CD4-positive, alpha-beta T cell treated with Interleukin-21 for 1 hour (primary cell): ENCODE measurements around the gene NDUFS5.
"Not testable (repeated sequence)": the region's sequence is repeated elsewhere in the genome, so short reads cannot be mapped to it uniquely, and the experiment has no call there.

ENCODE experiments used
- DNase-seq: peaks from one replicate; pipeline ENCODE4 v3.0.0-alpha.2; 2020

Gene NDUFS5

DNA sequence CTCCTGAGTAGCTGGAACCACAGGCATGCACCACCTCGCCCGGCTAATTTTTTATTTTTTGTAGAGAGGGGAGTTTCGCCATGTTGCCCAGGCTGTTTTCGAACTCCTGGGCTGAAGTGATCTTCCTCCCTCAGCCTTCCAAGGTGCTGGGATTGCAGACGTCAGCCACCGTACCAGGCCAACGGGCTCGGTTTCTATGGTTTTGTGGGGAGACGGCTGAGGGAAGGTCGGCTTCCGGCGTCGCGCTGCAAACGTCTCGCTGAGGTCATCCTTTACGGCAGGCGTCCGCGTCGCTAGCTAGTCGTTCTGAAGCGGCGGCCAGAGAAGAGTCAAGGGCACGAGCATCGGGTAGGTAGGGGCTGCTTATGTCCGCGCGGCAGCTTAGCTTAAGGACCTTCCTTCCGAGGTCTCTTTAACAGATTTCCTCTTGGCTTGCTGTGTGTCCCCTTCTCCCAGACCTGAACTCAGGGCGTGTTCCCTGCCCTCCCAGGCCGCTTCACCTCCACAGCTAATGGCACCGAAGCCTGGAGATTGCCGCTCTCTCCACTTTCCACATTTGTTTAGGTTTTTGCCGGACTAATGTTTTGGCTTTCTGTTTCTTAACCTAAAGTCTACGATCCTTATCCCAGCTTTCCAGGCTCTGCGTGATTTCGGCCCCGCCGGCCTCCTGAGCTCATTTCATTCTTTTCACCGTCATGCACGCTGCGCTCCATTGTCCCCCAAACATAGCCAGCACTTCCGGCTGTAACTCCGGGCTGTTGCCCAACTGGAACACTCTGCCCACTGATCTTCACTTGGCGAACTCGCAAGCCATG is at the start of gene NDUFS5:
TSS of gene NDUFS5 (plus strand) at position 300 of the 815 bp plus-strand sequence. CDS start 2,375 bp downstream, outside the sequence.
- peak; percentile 86 for DNase-seq

- DNase-seq: peak; percentile 81
Measured at GRCh38 chr1:38977399-38978244, 48.5 kb upstream of the NDUFS5 start.

GRCh38 chr1:38978245-38978542 is 48.0 kb upstream of the NDUFS5 start:
- not testable (repeated sequence) for DNase-seq

DNA sequence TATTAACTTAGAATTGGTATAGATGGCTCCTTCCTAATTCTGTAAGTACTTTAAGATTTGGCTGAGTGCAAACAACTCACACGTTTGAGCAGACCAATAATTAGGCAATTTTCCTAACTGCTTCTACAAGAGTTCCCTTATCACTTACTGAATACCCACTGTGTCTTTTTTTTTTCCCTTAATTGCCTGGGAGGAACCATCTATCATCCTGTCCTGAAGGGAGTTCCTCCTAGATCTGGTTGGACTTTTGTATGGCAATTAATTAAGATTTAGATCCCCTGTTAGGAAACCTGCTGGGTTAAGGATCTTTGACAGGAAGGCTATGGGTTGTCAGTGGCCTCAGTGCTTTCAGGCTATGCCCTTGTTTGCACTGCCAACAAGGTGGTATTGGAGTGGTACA is 46.8 kb upstream of the NDUFS5 start:
- DNase-seq: not testable (repeated sequence)

- no peak for DNase-seq
Measured at GRCh38 chr1:38989979-38990378, 36.2 kb upstream of the NDUFS5 start.

DNA sequence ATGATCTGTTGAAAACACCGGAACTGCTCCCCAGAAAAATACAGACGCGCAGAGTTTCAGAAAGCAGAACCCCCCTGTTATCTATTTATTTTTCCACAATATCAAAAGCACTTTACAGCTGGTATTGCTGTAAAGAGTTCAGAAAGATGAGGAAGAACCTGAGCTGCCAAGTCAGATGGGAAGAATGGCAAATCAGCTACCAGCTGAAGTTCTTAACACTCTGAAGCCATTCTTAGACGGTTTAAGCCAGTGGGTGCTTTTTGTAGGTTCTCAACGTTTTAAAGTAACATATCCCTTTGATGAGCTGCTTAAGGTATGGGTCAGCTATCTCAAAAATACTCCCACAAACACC is 35.8 kb upstream of the NDUFS5 start:
- no peak for DNase-seq

- DNase-seq: peak; percentile 98
Measured at GRCh38 chr1:38990738-38991637, 35.2 kb upstream of the NDUFS5 start, which contains the start of gene AKIRIN1. AKIRIN1 (plus strand) TSS chr1:38991276; CDS start chr1:38991381, 105 bp downstream.

- peak; percentile 11 for DNase-seq
Measured at GRCh38 chr1:38991638-38992411, 34.3 kb upstream of the NDUFS5 start.

- DNase-seq: no peak
Measured at GRCh38 chr1:38992412-38993111, 33.6 kb upstream of the NDUFS5 start.

GRCh38 chr1:38994196-38994595 is 32.0 kb upstream of the NDUFS5 start:
- no peak for DNase-seq

DNA sequence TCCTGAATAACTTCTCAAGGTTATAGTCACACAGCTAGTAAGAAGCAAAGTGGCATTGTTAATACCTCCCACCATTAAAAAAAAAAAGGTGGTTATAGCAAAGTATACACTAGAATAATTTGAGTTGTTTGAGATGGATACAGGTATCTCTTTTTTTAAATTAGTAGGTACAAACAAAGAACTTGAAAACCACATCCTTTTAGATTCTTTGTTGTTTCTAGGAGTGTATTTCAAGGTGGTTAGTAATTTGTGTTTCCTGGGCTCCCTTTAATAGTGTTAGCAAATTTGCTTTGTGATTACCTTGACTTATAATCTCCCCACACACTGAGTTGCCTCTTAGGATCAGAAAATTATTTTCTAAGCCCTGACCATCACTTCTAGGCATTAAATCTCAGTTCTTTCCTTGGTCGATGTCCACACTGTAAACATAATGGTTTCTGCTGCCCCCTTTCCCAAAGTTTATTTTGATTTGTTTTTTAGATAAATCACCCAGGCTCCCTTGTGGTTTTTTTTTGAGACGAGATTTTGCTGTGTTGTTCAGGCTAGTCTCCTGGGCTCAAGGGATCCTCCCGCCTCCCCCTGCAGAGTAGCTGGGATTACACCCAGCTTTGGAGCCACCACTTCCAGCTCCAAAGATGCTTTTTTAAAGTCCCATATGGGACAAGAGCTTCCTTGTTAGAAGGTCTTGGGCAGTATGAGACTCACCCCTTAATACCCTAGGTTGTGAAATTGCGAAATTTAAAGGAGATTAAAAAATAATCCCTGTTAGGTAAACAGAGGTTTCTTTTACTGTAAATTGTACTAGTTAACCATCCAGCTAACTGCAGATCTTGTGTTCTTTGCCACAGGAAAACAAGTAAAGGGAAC is 28.9 kb upstream of the NDUFS5 start:
- DNase-seq: peak; percentile 40

- DNase-seq: peak; percentile 17
Measured at GRCh38 chr1:38997901-38998190, 28.3 kb upstream of the NDUFS5 start.

DNA sequence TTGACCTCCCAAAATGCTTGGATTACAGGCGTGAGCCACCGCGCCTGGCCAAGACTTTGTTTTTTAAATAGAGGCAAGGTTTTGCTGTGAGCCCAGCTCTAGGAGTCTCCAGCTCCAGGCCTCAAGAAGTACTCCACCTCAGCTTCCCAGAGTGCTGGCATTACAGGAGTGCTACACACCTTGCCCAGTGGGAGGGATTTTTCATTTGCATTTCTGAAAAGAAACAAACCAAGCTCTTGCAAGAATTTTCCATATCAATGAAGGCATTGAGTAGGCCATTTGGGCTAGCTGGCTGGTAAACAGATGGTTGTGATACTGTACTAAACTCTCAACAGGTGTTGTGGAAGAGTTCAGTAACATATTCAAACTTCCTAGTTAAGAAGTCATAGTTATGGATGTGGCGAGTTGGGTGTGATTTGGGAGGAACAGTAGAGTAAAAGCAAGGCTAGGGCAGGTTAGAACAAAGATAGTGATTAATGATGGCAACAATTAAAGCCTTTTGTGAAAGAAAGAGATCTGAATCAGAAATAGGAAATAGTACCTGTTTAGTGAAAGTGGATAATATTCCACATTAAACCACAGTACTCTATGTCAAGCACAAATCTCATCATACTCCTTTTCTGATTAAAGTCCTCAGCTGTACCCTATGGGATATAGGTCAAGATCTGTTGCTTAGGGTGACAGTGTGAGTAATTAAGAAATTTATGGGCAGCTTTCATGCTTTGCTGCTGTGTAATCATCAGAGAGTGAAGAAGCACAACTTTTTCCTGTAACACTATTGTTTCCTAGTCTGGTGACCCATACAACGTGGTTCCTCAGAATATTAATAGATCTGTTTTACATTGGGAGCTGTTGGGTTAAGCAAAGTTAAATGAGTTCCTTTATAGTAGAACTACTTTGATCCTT is 24.4 kb upstream of the NDUFS5 start:
- DNase-seq: no peak

GRCh38 chr1:39003281-39003680 is 22.9 kb upstream of the NDUFS5 start:
- DNase-seq: no peak

DNA sequence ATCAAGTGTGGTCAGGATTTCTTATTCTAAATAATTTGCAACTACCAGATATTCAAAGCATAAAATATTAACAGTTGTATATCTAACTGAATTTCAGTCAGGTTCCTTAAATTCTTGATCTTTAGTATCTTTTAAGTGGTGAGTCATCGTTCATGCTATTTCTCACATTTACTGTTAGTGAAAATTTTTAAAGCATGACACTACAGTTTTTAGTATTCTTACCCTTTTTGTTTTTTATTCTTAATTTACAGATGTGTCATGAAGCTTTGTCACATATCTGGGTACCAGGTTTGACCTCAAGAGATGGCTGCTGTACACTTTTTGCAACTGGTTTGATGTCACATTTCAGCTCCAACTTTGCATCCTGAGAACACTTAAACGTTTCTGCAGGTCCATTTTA is 22.4 kb upstream of the NDUFS5 start:
- no peak for DNase-seq

DNA sequence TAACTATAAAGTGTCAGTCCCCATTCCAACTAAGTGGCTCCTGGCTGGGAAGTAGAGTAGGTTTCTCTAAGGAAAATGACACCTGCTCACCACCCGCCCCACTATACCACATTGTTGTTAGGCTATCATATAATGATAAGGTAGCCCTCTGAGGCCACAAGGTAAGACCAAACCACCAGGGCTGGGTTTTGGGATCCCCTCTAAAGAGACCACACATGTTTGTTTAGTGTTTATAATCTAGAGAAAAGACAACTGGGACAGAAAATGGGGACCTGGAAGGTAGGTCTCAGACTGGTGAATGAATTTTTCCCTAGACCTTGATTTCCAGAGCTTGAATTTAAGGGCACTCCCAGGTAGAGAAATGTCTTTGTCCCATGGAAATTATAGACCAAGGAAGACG is 19.9 kb upstream of the NDUFS5 start:
- DNase-seq: no peak

- no peak for DNase-seq
Measured at GRCh38 chr1:39006726-39007645, 19.2 kb upstream of the NDUFS5 start.

DNA sequence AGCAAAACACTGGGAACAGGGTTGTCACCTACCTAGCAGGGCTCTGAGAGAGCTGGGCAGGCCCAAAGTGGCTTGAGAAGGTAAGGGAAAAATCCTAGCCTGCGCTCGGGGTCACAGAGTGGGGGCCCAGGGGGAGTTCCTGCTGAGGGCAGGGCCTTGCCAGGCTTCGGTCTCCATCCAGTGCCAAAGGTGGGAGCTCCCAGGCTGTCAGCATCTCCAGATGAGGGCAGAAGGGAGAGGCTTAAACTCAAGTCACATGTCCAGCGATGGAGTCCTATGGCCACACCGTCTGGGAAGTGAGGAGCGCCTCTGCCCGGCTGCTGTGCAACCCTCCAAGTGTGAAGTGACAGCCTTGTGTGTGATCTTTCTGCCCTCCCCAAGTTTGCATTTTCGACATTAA is 11.2 kb upstream of the NDUFS5 start:
- DNase-seq: not testable (repeated sequence)
